Measurements from ENCODE around the gene LAMA3. TPM values are rescaled to one million over a fixed set of nuclear protein-coding genes. Genes with fewer than 3 reads are reported as not detected.

Gene LAMA3
- total RNA-seq, 4 donors from 2014 or later, result 16.9 to 57.5 (median 48.3) TPM

DNA sequence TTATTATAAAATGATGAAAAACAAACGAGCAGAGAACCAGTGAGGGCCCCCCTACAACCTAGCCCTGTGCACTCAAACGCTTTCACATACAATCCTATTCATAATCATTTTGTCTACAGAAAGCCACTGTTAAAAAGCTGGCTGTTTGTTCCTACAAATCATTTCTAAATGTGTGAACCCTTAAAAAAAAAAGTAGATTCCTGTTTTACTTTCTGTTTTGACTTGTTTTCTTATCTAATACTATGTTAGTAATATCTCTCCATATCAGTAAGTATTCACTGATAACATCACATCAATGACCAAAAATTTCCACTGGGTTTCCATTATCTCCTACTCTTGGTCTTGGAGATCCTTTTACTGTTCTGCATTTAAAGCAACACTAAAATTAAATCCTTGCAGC is 196.5 kb downstream of the LAMA3 start:
- DNase-seq (ENCODE audit: low spot score), result no peak
- no peak for ATAC-seq (ENCODE audit: low FRiP score)
- TF ChIP-seq, protein P1, sequence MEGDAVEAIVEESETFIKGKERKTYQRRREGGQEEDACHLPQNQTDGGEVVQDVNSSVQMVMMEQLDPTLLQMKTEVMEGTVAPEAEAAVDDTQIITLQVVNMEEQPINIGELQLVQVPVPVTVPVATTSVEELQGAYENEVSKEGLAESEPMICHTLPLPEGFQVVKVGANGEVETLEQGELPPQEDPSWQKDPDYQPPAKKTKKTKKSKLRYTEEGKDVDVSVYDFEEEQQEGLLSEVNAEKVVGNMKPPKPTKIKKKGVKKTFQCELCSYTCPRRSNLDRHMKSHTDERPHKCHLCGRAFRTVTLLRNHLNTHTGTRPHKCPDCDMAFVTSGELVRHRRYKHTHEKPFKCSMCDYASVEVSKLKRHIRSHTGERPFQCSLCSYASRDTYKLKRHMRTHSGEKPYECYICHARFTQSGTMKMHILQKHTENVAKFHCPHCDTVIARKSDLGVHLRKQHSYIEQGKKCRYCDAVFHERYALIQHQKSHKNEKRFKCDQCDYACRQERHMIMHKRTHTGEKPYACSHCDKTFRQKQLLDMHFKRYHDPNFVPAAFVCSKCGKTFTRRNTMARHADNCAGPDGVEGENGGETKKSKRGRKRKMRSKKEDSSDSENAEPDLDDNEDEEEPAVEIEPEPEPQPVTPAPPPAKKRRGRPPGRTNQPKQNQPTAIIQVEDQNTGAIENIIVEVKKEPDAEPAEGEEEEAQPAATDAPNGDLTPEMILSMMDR (IDR thresholded peaks at IDR 0.05), result no peak

DNA sequence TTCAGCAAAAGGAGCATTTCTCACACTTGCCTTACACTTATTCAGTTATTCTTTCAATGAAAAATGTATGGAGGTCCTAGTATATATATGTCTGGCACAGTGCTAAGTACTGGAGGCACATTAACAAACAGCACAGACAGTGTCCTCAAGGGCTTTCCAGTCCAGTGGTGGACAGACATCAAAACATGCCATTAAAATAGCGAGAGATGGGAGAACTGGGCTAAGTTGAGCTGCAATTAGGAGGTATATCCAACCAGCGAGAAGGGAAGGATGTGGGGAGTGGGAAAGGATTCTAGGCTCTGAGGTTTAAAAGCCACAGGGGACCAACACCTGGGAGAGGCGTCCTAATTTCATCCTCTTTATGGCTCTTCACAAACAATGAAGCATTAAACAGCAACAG is 197.8 kb downstream of the LAMA3 start:
- ATAC-seq (ENCODE audit: low FRiP score) (no peak), DNase-seq (ENCODE audit: low spot score) (no peak)
- TF ChIP-seq, protein P1 (IDR thresholded peaks at IDR 0.05), result no peak

DNA sequence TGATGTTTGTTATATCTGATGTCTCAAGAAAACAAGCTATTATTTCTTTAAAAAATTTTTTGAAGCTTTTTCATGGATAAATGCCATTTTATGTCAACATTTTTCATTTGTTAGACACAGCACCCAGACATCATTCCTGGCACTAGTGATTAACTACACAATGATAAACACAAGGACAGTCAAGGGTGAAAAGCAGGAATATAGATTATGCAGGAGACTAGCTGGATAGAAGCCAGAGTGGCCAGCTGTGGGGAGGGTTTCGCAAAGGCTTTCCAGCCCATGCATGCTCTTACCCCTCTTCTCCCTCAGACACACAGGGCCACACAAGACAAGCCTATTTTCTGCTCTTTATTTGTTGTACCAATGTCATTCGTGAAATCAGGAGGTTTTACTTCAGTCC is 198.2 kb downstream of the LAMA3 start:
- no peak for ATAC-seq (ENCODE audit: low FRiP score)
- no peak for DNase-seq (ENCODE audit: low spot score)
- TF ChIP-seq, protein P1 (IDR thresholded peaks at IDR 0.05), result no peak

DNA sequence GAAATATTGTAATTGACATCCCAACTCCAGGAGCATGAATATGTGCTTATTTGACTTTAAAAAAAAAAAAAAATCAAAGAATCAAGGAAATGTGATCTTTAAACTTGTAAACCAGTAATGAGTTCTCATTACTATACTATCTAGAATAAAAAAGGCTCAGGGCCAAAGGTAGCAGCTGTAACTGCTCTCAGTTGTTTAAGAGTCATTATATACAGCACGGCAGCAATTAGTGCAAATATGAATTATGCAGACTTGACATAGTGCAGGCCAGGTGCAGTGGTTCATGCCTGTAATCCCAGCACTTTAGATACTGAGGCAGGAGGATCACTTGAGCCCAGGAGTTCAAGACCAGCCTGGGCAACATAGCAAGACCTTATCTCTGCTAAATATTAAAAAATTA is 199.6 kb downstream of the LAMA3 start:
- TF ChIP-seq, protein P1 (IDR thresholded peaks at IDR 0.05), result no peak
- ATAC-seq (ENCODE audit: low FRiP score), result no peak
- DNase-seq (ENCODE audit: low spot score), result no peak

DNA sequence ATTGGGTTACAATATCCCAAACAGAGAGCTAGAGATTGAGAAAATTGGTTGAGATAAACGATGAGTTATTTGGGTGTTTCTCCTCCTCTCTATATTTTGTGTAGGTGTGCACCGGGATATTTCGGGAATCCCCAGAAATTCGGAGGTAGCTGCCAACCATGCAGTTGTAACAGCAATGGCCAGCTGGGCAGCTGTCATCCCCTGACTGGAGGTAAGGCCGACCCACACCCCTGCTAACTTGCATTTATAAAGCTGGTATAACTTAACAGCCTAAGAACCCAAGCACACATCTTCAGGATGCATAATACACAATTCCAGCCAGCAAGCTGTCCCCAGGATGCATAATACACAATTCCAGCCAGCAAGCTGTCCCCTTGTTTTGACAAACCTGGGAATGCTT is 200.7 kb downstream of the LAMA3 start:
- TF ChIP-seq, protein P1 (IDR thresholded peaks at IDR 0.05), result no peak
- ATAC-seq (ENCODE audit: low FRiP score), result no peak
- DNase-seq (ENCODE audit: low spot score), result no peak

DNA sequence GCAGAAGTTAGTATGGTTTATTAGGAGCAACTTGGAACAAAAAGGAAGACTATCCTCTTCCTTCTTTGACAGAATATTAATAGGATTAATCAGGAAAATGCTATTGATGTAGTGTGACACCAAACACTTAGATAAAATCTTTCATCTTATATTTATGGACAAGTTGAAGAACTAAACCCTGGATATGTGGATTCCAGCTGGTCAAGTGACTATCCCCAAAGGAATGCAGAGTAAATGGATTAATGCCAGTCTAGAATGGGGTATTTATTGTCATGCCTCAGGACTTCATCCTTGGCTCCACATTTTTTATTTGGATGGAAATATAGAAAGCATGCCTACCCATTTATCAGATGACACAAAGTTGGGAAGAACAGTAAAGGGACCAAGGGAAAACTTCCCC is 201.3 kb downstream of the LAMA3 start:
- ATAC-seq (ENCODE audit: low FRiP score) (no peak), DNase-seq (ENCODE audit: low spot score) (no peak)
- TF ChIP-seq, protein P1 (IDR thresholded peaks at IDR 0.05), result no peak

DNA sequence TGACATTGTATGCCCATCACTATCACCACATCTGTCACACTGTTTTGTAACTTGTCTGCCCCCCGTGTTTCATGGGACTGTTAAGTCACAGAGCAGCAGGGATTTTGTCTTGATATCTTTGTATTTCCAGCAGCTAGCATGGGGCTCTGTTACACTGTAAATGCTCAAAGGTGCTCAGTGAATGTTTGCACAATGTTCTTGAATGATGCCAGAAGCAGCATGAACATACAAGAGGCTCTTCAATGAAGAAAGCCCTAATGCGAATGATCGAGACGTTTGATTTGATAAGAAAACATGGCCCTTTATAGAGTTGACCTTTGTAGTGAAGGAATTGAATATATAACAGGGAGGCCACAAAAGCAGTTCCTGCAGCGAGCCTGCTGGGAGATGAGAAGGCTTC is 204.4 kb downstream of the LAMA3 start:
- ATAC-seq (ENCODE audit: low FRiP score), result no peak
- TF ChIP-seq, protein P1 (IDR thresholded peaks at IDR 0.05), result no peak
- DNase-seq (ENCODE audit: low spot score), result no peak

All from omental fat pad (tissue), 4 donors.